Activated CD4-positive, CD25-positive, alpha-beta regulatory T cell (primary cell): ENCODE results near the gene TRAF3.
"Not testable (repeated sequence)": the region's sequence is repeated elsewhere in the genome, so short reads cannot be mapped to it uniquely, and the experiment has no call there.

Source experiments
- DNase-seq, 4 experiments: peaks; one replicate each; lab custom pipeline; 2025; lab: John Stamatoyannopoulos, UW

Gene TRAF3

GRCh38 chr14:102752239-102752847 is 24.9 kb upstream of the TRAF3 start:
- DNase-seq = no peak

GRCh38 chr14:102754370-102755262 is 22.6 kb upstream of the TRAF3 start:
- no peak for DNase-seq

- no peak for DNase-seq
These were observed 19.6 kb upstream of the TRAF3 start for GRCh38 chr14:102757646-102758045.

- no peak for DNase-seq
These were observed 19.2 kb upstream of the TRAF3 start for GRCh38 chr14:102758087-102758486.

- DNase-seq = no peak
These were observed 17.6 kb upstream of the TRAF3 start for GRCh38 chr14:102759456-102760187.

- DNase-seq = no peak
These were observed 16.6 kb upstream of the TRAF3 start for GRCh38 chr14:102760496-102761193.

GRCh38 chr14:102761206-102761605 is 16.0 kb upstream of the TRAF3 start:
- no peak for DNase-seq

- DNase-seq = no peak
These were observed 13.0 kb upstream of the TRAF3 start for GRCh38 chr14:102764220-102764671.

- DNase-seq = not testable (repeated sequence)
These were observed 11.5 kb upstream of the TRAF3 start for GRCh38 chr14:102765770-102766169.

GRCh38 chr14:102768223-102769048 is 8.8 kb upstream of the TRAF3 start:
- DNase-seq = no peak

- no peak for DNase-seq
These were observed 8.3 kb upstream of the TRAF3 start for GRCh38 chr14:102769049-102769327.

GRCh38 chr14:102770147-102771123 is 6.8 kb upstream of the TRAF3 start:
- DNase-seq = no peak

- DNase-seq = no peak
These were observed 6.1 kb upstream of the TRAF3 start for GRCh38 chr14:102771144-102771543.

- DNase-seq = no peak
These were observed 4.3 kb upstream of the TRAF3 start for GRCh38 chr14:102772781-102773570.

- no peak for DNase-seq
These were observed 2.7 kb upstream of the TRAF3 start for GRCh38 chr14:102774391-102775153.

- DNase-seq = no peak
These were observed 1.1 kb upstream of the TRAF3 start for GRCh38 chr14:102775855-102776760.

- no peak for DNase-seq
These were observed 575 bp downstream of the TRAF3 start for GRCh38 chr14:102777711-102778337.
